ENCODE data around the gene IL26. TPM values are rescaled to one million over a fixed set of nuclear protein-coding genes. Genes with fewer than 3 reads are reported as not detected.
"Not testable (repeated sequence)": the region's sequence is repeated elsewhere in the genome, so short reads cannot be mapped to it uniquely, and the experiment has no call there.

IL26 gene
- total RNA-seq, 1 donor from 2014 or later, result not detected

GRCh38 chr12:68222326-68222725 is 3.3 kb downstream of the IL26 start:
- Mint-ChIP-seq H3K4me1 (peaks cover 10% of the 10 kb centered on the region), H3K4me3 (no peak overlapping the region), H3K27ac (ENCODE audit: unreplicated experiment) (no peak overlapping the region), H3K36me3 (ENCODE audit: low read depth) (no peaks in the 10 kb centered on the region), H3K9me3 (no peaks in the 10 kb centered on the region), H3K27me3 (ENCODE audit: low read depth) (no peaks in the 10 kb centered on the region)
- TF ChIP-seq CTCF (conservative IDR thresholded peaks at IDR 0.05), result no peak
- no peak for DNase-seq (ENCODE audit: low read depth, low spot score)

DNA sequence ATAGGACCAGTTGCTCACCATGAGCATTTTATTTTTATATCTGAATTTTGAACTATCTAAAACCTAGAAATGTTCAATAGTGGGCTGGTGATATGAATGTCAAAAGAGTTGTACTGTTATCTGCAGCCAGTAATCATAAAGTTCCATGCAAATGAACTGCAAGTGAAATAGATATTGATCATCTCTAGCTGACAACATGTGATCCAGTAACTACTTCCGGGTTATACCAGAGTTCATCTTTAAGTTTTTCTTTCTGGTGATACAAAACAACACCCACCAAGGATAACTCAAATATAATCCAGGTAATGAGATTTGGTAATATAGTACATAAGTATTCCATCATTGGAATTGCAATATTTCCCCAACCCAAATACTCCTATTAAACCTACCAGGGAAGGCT is 4.1 kb downstream of the IL26 start:
- no peak for TF ChIP-seq CTCF (conservative IDR thresholded peaks at IDR 0.05)
- H3K4me3 Mint-ChIP-seq, result no peak overlapping the region
- no peaks in the 10 kb centered on the region for H3K36me3 Mint-ChIP-seq (ENCODE audit: low read depth)
- DNase-seq (ENCODE audit: low read depth, low spot score), result no peak
- H3K27me3 Mint-ChIP-seq (ENCODE audit: low read depth), result no peaks in the 10 kb centered on the region
- peaks cover 10% of the 10 kb centered on the region for H3K4me1 Mint-ChIP-seq
- no peak overlapping the region for H3K27ac Mint-ChIP-seq (ENCODE audit: unreplicated experiment)
- H3K9me3 Mint-ChIP-seq, result no peaks in the 10 kb centered on the region

DNA sequence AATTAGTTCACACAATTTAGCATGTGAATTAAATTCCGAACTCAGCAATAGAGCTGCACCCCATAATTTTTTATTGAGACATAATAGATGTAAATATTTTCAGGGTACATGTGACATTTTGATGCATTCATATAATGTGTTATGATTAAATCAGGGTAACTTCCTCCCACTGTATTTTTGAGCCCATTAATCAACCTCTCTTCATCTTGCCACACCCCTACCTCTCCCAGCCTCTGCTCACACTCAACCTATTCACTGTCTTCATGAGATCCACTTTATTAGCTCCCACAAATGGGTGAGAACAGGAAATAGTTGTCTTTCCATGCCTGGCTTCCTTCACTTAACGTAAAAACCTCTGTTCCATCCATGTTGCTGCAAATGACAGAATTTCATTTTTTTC is 14.7 kb downstream of the IL26 start:
- Mint-ChIP-seq H3K4me3 (no peak overlapping the region), H3K27me3 (ENCODE audit: low read depth) (no peaks in the 10 kb centered on the region), H3K4me1 (peaks cover 3% of the 10 kb centered on the region), H3K27ac (ENCODE audit: unreplicated experiment) (no peak overlapping the region), H3K9me3 (peaks cover 3% of the 10 kb centered on the region), H3K36me3 (ENCODE audit: low read depth) (no peaks in the 10 kb centered on the region)
- DNase-seq (ENCODE audit: low read depth, low spot score), result no peak
- no peak for TF ChIP-seq CTCF (conservative IDR thresholded peaks at IDR 0.05)

DNA sequence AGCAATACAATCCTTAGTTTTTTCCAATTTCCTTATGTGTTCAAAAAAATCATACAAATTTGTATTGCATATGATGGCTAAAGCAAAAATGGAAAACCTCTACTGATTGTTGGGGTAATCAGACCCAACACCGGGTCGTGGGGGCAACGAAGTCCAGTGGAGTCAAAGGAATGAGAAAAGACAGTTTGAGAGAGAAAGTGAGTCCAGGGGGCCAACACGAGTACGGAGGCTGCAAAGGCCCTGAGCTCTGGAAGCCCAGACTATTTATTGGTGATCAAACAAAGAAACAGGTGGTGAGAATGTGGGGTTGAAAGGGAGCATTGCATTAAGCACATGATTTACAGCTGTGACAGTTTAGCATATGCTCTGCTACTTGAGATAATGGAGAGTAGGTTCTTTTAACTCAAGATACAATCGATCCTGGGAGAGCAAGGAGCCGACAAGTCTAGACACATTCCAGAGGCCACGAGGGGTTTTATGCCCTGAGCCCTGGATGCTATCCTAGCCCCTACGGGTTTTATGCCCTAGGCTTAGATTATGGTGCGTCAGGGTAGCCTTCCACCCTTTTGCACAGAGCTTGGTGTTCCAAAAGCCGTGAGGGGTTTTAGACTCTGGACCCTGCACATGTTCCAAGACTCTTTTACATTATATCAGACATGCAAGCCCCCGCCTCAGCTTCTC is 16.4 kb downstream of the IL26 start:
- H3K9me3 Mint-ChIP-seq; H3K36me3 Mint-ChIP-seq (ENCODE audit: low read depth); DNase-seq (ENCODE audit: low read depth, low spot score); H3K4me1 Mint-ChIP-seq; H3K27me3 Mint-ChIP-seq (ENCODE audit: low read depth); H3K4me3 Mint-ChIP-seq; H3K27ac Mint-ChIP-seq (ENCODE audit: unreplicated experiment): not testable (repeated sequence)

DNA sequence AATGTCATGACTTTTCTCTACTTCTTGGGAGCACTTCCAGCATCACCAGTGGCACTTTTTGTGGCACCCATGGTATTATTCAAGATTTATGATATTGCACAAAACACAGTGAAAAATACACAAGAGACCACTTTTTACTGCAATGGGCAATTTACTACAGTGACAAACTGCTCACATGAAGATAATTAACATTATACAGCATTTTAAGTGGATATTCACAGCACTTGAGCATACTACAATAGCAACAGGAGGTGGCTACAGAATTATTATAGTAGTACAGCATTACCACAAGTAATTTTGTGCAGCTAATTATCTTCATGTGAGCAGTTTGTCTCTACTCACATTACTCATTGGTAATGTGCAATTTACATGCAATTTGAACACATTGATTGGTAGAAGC is 18.3 kb downstream of the IL26 start:
- H3K4me1 Mint-ChIP-seq, result peaks cover 3% of the 10 kb centered on the region
- no peaks in the 10 kb centered on the region for H3K36me3 Mint-ChIP-seq (ENCODE audit: low read depth)
- no peak for TF ChIP-seq CTCF (conservative IDR thresholded peaks at IDR 0.05)
- H3K27me3 Mint-ChIP-seq (ENCODE audit: low read depth), result no peaks in the 10 kb centered on the region
- DNase-seq (ENCODE audit: low read depth, low spot score), result no peak
- no peak overlapping the region for H3K4me3 Mint-ChIP-seq
- peaks cover 3% of the 10 kb centered on the region for H3K9me3 Mint-ChIP-seq
- no peak overlapping the region for H3K27ac Mint-ChIP-seq (ENCODE audit: unreplicated experiment)

GRCh38 chr12:68206446-68206845 is 19.2 kb downstream of the IL26 start:
- Mint-ChIP-seq H3K27me3 (ENCODE audit: low read depth) (no peaks in the 10 kb centered on the region), H3K36me3 (ENCODE audit: low read depth) (no peaks in the 10 kb centered on the region), H3K4me3 (no peak overlapping the region), H3K27ac (ENCODE audit: unreplicated experiment) (no peak overlapping the region), H3K4me1 (peaks cover 3% of the 10 kb centered on the region), H3K9me3 (no peaks in the 10 kb centered on the region)
- DNase-seq (ENCODE audit: low read depth, low spot score), result no peak
- TF ChIP-seq CTCF (conservative IDR thresholded peaks at IDR 0.05), result no peak
